Nephron progenitor cell (in vitro differentiated cells): Measurements from ENCODE around the gene APLP2.

Experiments used
- DNase-seq: peaks from one replicate; pipeline ENCODE4 v3.0.0; 2021
- H3K27ac Mint-ChIP-seq: 2 replicates; pipeline ENCODE4 v1.8.0; 2021; ENCODE audit warnings: mild to moderate bottlenecking, moderate library complexity, mixed read lengths
- H3K27me3 Mint-ChIP-seq: 2 replicates; pipeline ENCODE4 v1.8.0; 2021; ENCODE audit warnings: mild to moderate bottlenecking, low read depth, mixed read lengths; ENCODE audit not compliant: poor library complexity
- H3K36me3 Mint-ChIP-seq: 2 replicates; pipeline ENCODE4 v1.8.0; 2021; ENCODE audit warnings: low read depth, mixed read lengths
- H3K4me1 Mint-ChIP-seq: 2 replicates; pipeline ENCODE4 v1.8.0; 2021; ENCODE audit warnings: mixed read lengths
- H3K4me3 Mint-ChIP-seq: 2 replicates; pipeline ENCODE4 v1.8.0; 2021; ENCODE audit warnings: mild to moderate bottlenecking, moderate library complexity, mixed read lengths
- H3K9me3 Mint-ChIP-seq: 2 replicates; pipeline ENCODE4 v1.8.0; 2021; ENCODE audit warnings: mild to moderate bottlenecking, moderate library complexity, mixed read lengths
- TF ChIP-seq, protein P1 (sequence below): fragments of 200-600 bp; sonication (generic); IDR thresholded peaks from 2 replicates; pipeline ENCODE4 v1.5.0; 2021; ENCODE audit warnings: antibody characterized with exemption

Gene APLP2

DNA sequence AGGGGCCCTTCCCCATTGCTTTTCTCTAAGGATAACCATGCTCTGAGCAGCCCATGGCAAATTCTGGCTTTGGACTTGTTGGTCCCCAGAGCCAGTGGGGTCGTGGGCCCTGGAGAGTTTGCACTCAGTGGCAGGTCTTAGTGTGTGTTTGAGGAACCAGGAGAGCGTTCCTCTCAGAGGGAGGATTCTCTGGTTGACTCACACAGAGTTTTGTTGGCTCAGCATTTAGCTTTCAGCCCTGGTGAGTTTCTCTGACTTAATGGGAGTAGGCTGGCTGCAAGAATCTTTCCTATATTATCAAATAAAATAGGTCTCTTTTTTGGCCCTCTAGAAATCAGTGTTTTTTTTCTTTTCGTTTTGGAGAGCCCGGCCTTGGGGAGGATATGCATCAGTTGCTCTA lies 110.8 kb downstream of the APLP2 start:
- Mint-ChIP-seq H3K4me3 (peak overlapping the region; percentile 18), H3K9me3 (peaks cover 4% of the 10 kb centered on the region), H3K27ac (no peak overlapping the region), H3K4me1 (peaks cover 62% of the 10 kb centered on the region), H3K36me3 (no peaks in the 10 kb centered on the region), H3K27me3 (no peaks in the 10 kb centered on the region)
- DNase-seq = no peak
- TF ChIP-seq, protein P1, sequence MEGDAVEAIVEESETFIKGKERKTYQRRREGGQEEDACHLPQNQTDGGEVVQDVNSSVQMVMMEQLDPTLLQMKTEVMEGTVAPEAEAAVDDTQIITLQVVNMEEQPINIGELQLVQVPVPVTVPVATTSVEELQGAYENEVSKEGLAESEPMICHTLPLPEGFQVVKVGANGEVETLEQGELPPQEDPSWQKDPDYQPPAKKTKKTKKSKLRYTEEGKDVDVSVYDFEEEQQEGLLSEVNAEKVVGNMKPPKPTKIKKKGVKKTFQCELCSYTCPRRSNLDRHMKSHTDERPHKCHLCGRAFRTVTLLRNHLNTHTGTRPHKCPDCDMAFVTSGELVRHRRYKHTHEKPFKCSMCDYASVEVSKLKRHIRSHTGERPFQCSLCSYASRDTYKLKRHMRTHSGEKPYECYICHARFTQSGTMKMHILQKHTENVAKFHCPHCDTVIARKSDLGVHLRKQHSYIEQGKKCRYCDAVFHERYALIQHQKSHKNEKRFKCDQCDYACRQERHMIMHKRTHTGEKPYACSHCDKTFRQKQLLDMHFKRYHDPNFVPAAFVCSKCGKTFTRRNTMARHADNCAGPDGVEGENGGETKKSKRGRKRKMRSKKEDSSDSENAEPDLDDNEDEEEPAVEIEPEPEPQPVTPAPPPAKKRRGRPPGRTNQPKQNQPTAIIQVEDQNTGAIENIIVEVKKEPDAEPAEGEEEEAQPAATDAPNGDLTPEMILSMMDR = no peak

DNA sequence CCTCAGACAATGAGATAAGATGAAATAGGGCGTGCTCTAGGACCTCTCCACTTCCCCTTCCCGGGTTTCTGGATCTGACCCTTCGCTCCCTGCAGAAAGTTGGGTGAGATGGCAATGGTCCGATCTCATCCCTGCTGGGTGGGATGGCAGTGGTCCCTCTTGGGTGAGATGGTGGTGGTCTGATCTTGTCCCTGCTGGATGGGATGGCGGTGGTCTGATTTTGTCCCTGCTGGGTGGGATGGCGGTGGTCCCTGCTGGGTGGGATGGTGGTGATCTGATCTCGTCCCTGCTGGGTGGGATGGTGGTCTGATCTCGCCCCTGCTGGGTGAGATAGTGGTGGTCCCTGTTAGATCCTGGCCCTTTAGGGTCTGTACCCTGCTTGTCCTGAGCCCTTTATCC lies 111.2 kb downstream of the APLP2 start:
- TF ChIP-seq, protein P1 = no peak
- Mint-ChIP-seq H3K4me3 (peak overlapping the region; percentile 18), H3K27ac (no peak overlapping the region), H3K4me1 (peaks cover 62% of the 10 kb centered on the region), H3K9me3 (peaks cover 2% of the 10 kb centered on the region), H3K27me3 (no peaks in the 10 kb centered on the region), H3K36me3 (no peaks in the 10 kb centered on the region)
- no peak for DNase-seq

DNA sequence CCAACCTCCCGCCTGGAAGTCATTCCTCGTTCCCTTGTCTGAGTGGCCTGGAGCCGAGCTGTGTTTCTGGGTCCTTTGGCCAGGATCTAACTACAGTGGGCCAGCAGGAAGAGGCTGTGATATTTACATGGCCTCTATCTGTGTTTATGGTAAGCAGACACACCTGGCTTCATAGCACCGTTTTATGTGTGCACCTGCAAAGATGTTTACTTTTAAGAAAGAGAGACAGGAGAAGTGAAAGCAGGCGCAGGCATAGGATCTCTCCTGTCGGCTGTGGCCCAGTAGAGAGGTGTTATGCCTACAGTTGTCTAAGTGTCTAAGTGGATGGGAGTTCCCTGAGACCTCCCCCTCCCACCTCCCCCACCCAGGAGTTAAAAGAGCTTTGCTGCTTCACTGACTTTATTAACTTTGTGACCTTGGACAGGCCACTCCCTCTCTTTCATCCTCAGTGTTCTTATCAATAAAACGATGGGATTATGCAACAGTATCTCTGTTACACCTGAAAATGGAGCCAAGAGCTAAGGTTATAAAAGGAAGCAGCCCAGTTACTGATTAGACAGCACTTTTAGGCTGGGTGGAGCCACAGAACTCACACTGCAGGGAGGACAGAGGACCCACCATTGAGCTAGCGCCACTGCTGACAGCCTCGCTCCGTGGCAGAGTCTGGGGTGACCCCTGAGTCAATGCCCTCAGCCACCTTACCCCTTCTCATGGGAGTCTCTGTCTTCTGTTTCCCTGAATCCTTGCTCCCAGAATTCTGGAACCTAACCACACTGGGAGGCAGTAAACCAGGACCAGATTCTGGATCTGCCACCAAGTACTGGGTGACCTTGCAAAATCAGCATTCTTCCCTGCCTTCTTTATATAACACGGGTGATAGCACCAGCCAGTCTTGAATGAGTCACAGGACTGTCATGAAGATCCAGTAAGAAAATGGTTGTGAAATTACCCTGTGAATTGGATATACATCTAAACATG lies 111.9 kb downstream of the APLP2 start:
- H3K4me1 Mint-ChIP-seq = peaks cover 62% of the 10 kb centered on the region
- TF ChIP-seq, protein P1 = no peak
- peak; percentile 21 for DNase-seq
- no peaks in the 10 kb centered on the region for H3K36me3 Mint-ChIP-seq
- H3K27me3 Mint-ChIP-seq = no peaks in the 10 kb centered on the region
- no peaks in the 10 kb centered on the region for H3K9me3 Mint-ChIP-seq
- peak overlapping the region; percentile 57 for H3K27ac Mint-ChIP-seq
- peak overlapping the region; percentile 18 for H3K4me3 Mint-ChIP-seq

DNA sequence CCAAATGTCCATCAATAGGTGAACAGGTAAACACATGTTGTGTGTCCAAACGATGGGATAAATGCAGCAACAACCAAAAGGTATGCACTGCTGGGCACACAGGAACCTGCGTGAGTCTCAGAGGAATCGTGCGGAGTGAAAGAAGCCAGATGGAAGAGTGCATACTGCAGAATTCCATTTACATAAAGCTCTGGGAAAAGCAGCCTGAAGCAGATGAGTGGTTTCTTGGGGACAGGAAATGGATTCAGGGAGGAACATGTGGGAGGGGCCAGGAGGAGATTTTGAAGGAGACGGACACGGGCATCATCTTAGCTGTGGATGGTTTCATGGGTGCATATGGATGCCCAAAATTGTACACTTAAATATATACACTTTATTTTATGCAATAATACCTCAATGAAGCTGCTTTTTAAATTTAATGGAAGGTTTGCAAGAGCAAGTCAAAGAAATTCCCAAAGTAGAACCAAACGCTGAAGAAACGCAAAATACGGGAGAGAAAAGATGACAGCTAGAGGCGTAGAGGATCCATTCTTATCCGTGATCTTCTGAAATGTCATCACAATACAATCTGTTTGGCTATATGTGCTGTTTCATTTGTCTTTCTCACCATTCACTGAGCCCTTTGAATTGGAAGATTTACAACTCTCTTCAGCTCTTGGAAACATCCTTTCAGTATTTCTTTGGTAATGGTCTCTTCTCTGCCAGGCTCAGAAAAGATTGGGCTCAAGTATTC lies 114.3 kb downstream of the APLP2 start:
- no peak overlapping the region for H3K4me3 Mint-ChIP-seq
- no peaks in the 10 kb centered on the region for H3K9me3 Mint-ChIP-seq
- TF ChIP-seq, protein P1 = no peak
- H3K4me1 Mint-ChIP-seq = peaks cover 48% of the 10 kb centered on the region
- peaks cover 3% of the 10 kb centered on the region for H3K27me3 Mint-ChIP-seq
- no peak overlapping the region for H3K27ac Mint-ChIP-seq
- H3K36me3 Mint-ChIP-seq = no peaks in the 10 kb centered on the region
- no peak for DNase-seq

DNA sequence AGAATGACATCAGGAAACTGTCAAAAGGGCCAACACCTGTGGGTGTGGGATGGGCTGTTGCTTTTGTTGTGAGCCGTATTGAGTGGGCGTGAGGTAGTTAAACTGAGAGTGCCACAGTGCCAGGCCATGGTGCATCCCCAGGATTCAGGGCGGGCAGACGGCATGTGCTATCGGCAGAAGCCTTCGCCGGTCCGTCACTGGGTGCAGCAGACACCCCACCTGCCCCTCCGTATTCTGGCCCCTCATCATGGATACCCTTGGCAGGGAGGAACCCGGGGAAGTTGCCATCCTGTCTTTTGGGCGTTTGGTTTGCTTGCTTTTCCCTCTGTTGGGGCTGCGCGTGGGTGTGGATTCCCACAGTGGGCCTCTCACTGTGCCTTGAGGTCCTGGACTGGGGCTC lies 117.4 kb downstream of the APLP2 start:
- TF ChIP-seq, protein P1 = no peak
- no peaks in the 10 kb centered on the region for H3K9me3 Mint-ChIP-seq
- H3K4me1 Mint-ChIP-seq = peaks cover 18% of the 10 kb centered on the region
- H3K4me3 Mint-ChIP-seq = no peak overlapping the region
- peaks cover 3% of the 10 kb centered on the region for H3K27me3 Mint-ChIP-seq
- H3K36me3 Mint-ChIP-seq = no peaks in the 10 kb centered on the region
- H3K27ac Mint-ChIP-seq = no peak overlapping the region
- DNase-seq = no peak
